GM04503 (cell line): ENCODE results near the gene CEBPA.

ENCODE experiments used
- DNase-seq: peaks from one replicate; pipeline ENCODE4 v3.0.0-alpha.2; 2012; ENCODE audit warnings: low read depth

CEBPA gene

DNA sequence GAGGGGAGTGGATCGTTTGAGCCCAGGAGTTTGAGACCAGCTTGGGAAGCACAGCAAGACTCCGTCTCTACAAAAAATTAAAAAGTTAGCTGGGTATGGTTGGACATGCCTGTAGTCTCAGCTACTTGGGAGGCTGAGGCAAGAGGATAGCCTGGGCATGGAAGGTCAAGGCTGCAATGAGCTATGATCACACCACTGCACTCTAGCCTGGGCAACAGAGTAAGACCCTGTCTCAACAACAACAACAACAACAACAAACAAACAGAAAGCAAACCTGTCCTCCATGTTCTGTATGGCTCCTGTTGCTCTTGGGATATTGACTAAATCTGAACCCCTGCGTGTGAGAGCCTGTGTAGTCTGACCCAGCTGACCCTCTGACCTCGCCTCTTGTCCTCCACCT is 14.9 kb downstream of the CEBPA start:
- DNase-seq, result no peak

DNA sequence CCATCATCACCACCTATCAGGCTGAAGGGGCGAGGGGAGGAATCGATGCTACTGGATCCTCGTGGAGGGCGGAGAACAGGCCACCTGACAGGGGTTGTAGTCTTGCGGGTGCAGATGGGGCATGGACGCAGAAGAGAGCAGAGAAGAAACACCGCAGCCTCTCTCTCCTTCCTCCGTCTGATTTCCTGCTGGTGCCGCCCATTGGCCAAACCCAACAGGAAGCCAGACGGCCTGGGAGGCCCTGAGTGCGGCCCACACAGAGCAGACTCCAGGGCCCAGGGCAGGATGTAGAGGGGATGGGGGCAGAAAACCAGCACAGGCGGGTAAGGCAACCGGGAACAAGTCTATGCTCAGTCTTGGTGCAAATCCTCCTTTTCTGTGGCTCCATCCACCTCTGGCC is 15.4 kb downstream of the CEBPA start:
- no peak for DNase-seq

DNA sequence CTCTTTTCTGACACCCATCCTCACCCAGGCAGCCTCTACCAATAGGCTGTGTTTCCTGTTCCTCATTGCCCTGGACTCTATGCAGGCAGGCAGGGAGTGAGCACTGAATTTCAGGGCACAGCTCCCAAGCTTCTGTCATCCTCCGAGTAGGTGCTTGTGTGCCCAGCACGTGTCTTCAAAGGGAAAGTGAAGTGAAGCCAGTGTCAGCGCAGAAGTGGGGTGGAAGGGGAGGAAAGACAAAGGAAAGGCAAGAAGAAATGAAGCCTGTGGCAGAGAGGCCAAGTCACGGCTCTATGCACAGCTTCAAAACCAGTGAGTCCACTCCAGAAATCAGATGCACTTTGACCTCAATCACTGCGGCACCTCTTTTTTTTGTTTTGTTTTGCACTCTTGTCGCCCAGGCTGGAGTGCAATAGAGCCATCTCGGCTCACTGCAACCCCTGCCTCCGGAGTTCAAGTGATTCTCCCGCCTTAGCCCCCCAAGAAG is 16.9 kb downstream of the CEBPA start:
- DNase-seq, result no peak

DNA sequence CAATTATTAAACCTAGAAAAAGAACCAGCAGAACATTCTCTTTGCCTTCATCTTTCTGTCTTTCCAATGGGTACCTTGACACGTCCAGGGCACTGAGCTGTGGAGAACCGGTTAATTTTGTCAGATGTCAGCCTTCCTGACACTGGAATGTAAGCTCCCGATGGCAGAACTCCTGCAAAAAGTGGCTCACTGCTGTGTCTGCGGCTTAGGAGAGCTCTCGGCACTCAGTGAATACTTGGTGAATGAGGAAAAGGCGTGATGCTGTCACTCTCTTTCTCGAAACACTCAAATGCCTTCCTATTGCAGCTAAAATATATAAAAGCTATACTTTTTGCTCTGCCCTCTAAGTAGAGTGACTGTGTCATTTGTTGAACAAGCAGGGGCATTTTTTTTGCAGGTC is 17.6 kb downstream of the CEBPA start:
- no peak for DNase-seq

DNA sequence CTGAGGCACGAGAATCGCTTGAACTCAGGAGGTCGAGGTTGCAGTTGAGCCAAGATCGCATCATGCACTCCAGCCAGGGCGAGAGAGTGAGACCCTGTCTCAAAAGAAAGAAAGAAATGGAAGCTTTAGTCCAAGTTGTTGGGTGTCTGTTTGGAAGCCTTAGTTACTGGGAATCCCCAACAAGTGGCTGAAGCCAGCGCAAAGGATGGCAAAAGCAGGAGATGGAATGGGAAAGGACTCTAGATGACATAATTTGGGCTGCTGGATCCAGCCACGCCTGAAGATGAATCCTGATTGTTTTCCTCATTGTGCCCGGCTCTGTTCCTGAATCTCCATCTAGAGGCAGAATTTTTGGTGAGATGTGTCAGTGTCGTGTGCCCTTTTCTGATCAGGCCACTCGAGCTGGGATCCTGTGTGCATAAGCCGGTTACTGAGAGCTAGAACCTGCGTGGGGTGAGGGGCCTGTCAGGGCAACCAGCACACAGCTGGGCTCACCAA is 18.1 kb downstream of the CEBPA start:
- no peak for DNase-seq

DNA sequence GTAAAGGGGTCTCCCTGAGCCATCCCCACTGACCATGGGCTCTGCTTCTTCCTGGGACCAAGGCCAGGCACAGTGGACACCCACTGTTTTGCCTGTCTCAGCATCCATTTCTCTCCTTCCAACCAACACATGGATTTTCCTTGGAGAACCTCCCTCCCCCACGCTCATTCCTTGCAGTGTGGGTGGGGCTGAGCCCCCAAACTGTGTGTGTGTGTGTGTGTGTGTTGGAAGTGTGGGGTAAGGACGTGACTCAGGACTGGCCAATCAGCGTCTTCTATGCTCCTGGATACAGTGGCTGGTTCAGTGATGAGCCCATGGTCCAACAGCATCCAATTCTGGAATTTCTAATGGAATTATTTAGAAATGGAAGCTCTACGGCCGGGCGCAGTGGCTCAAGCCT is 18.7 kb downstream of the CEBPA start:
- no peak for DNase-seq

DNA sequence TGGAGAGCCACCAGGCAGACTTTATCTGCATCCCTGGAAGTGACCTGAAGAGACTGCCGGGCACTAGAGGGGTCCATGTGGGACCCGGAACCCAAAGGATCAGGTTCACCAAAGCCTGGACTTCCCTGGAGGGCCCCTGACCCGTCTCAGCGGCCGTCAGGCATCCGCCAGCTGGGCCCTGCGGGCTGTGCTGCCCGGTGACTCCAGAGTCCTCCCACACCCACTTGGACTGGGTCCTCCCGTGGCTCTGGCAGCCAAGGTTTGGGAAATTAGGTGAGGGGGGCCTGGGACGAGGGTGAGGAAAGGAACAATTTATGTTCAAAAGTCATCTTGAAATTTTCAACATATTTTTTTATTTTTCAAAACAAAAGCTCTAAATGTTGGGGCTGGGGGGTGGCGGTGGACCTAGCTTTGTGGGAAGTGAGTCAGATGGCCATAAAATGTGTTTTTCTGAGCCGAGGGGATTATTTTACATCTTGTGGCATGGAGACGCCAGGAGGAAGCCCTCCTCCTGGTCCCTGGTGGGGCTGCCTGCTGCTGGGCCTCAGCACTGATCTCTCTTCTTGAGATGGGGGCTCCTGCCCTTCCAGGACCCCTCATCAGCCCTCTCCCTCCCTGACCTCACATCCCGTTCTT is 20.2 kb downstream of the CEBPA start:
- no peak for DNase-seq

DNA sequence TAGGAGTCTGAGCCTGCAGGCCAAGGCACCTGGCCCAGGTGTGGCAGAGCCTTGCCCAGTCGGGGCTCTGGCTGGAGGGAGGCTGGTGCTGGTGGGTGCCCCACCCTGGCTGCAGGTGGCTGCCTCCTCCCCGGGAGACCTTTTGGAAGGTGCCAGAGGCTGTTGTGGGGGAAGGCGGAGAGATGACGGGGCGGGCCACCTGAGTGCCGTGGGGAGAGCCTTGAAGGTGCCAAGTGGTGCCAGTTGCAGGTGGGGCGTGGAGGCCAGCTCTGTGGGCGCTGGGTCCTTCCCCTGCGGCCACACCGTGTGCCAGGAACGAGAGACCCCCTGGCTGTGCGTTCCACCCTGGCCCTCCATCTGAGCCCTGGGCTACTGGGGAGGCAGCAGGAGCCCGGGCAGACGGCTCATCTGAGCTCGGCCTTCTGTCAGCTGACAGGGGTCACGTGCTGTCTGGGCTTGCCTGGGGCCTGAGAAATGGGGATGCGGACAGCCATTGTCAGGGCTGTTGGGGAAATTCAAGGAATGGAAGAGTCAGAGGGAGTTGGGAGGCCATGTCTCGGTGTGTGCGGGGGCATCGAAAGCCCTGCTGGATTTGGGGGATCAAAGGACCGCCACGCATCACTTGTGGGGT is 20.9 kb downstream of the CEBPA start:
- DNase-seq, result no peak

DNA sequence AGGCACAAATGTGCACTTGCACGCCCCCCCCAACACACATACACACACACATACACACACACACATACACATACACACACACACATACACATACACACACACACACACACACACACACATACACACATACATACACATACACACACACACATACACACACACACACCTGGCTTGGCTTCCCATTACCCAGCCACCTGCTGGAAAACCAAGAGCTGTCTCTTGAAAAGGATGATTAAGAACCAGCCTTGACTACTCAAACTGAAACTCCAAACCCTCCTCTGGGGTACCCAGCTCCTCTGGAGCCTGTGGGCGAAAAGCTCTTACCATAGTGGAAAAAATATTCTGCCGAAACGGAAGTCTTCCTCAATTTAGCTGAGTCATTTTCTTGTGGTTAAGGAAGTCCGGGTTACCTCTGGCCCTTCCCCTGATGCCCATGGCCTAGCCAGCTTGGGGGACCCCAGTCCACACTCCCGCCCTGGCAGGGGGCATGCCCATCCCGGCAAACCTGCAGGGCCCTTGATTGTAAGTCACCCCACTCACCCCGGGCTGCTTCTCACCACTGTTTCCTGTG is 21.9 kb downstream of the CEBPA start:
- no peak for DNase-seq

DNA sequence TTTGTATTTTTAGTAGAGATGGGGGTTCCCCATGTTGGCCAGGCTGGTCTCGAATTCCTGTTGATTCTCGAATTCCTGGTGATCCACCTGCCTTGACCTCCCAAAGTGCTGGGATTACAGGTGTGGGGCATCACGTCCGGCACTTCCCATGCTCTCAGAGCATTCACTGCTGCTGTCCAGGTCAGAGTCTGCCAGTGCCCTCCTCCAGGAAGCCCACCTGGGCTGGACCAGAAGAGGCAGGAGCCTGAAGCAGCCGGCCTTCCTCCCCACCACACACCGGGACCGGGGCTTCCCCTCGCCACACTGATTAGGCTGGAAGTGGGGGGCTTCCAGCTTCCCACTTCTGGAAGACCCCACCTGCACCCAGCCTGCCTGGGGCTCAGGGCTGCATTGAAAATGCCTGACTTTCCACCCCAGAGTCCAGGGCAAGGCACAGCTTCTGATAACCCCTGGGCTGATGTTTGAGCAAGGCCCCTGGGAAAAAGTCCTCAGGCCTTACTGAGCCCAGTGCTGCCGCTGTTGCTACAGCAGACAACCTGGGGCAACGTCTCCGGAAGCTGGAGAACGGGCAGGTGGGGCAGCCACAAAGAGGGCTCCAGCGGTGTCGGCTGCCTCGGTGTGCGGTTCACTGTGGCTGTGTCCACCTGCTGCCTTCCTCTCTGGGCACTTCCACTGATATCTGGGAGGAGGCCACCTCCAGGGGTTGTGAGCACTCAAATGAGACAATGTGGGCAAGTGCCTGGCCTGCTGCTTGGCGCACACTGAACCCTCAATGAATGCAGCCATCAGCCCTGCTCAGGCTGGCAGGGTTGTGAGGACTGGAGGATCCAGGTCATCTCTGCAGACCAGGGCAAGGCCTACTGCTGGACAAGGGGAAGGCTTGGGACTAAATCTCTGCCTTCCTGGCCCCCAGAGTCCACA is 22.6 kb downstream of the CEBPA start:
- DNase-seq, result no peak

DNA sequence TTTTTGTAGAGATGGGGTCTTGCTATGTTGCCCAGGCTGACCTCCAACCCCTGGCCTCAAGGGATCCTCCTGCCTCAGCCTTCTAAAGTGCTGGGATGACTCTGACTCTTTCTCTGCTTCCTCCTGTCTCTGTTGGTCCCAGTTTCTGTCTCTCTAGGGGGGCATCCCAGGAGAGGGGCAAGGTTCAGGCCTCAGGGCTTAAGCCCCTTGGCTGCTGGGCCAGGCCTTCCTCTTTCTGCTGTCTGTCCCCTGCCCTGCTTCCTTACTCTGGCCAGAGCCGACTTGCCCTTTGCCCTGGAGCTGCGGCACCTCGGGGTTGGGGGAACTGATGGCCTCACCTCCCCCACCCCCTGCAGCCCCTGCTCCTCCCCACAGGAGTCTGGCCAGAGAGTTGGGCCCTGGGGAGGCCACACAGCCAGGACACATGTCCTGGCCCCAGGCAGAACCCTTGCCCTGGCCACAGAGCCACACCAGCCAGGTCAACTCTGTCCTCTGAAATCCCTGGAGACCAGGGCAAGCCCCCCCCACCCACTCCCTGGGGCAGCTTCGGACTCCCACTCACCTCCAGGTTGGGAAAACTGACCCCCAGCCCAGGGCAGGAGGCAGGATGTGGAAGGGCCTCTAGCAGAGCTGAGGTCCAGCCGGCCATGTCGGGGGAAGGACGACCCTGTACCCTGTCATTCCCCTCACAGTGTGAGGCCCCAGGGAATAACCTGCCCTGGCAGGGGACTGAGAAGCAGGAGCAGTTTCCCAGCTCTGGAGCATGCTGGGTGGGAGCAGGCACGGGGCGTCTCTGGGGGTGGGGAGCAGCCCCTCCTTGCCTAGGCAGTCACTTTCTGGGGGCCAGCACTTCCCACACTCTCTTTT is 23.7 kb downstream of the CEBPA start:
- DNase-seq, result no peak

DNA sequence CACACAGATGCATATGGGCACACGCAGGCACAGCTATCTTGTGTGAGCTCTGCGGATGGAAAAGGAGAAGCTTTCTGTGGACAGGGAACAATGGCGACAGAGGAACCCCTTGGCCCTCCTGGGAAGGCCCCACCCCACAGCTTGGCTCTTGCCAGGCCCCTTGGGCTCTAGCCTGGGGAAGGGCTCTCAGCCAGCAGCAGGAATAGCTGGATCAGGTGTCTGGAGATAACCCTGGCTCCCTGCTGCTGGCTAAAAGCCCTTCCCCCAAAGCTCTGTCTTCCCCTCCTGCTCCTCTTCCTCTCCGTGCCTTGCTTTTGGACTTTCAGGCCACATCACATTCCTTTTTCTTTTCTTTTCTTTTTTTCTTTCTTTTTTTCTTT is 24.3 kb downstream of the CEBPA start:
- no peak for DNase-seq

DNA sequence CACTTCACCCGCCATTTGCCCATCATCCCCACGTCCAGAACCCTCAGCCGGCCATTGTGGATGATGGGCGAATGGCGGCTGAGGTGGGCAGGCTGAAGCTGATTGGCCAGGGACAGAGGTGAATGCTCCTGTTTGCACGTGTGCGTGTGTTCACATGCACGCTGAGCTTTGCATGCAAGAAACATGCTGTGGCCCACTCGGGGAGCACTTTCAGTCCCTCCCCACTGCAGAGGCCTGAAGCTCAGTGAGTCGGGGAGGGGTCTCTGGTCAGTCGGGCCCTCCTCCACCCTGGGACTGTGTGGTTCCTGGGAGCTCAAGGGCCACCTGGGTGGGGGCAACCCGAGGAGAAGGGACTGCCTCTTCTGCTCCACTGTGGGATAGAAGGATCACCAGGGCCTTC is 24.9 kb downstream of the CEBPA start:
- DNase-seq, result no peak

DNA sequence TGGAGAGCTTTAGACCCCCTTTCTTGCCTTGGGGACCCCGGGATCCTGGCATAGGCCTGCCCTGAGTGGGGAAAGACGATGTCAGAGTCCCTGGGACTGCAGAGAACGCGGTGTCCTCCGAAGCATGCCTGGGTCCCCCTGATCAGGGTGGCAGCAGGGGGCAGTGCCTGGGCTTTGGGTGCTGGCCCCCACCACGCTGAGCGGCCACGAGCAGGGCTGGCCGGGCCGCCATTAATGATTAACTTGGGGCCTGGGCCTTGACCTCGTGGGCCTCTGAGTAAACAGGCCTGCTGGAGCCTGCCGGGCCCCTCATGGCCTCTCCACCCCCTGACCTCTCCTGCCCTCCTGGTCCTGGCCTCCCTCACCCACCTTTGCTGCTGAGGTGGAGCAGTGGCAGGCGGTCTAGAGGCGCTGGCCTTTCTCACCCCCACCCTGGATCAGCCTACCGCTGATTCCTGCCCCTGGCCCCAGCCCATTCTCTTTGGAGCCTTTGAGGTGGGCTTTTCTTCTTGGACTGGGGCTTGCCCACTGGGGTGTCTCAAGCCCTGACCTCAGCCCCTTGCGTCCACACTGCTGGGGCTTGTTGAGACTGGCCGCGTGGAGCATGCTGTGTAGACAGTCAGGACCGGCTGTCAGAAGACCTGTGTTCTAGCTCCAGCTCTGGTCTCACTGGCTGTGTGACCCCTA is 26.3 kb downstream of the CEBPA start:
- DNase-seq, result no peak

DNA sequence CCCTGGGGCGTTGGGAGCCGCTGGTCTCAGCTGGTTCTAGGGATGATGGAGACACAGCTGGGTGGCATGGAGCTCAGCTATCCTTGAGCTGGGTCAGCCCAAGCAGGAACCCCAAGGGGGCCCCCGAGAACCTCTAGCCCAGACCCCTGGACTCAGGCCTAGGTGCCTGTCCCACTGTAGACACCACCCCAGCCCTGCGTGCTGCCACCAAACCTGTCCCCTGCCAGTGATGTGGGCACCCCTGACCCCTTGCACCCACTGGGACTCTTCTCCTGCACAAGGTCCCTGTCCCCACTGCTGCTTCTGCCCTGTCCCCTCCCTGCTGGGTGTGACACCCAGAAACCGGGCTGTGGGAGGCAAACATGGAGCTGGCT is 26.8 kb downstream of the CEBPA start:
- no peak for DNase-seq

DNA sequence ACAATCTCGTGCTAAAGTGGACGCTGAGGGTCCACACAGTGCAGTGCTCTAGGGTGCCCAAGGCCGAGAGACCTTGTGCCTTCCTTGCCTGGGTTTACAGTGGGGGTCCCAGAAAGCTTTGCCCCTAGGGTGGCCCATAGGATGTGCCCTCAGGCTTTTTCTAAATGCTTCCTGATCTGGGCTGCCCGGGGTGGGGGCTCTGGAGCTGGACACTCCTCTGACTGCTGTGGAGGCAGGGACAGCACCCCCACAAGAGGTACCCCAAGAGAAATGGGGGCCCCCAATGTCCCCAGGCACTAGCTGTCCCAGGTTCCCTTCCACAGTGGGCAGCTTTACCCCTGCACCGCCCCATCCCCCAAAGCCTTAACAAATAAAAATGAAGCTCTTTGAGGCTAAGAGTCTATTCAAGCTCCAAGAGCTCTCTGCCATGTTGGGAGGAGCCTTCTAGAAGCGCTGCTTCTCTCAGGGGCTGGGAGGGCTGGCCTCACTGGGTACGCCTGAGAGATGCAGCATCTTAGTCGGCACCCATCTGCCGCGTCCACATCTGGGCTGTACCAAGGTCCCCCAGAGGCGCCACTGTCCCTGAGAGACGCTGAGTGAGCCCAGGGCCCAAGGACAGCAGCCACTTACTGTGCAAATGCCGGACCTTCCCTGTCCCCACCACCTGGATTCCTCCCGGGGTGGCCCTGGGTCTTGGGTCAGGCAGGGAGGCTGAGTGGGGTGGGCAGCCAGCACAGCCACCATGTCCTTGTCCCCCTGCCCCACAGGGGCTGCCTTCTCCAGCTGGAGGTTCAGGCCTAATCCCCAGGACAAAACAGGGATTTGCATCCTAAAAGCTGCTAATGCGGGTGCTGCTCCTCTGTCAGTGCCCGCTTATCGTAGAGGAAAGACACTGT is 27.4 kb downstream of the CEBPA start:
- no peak for DNase-seq

DNA sequence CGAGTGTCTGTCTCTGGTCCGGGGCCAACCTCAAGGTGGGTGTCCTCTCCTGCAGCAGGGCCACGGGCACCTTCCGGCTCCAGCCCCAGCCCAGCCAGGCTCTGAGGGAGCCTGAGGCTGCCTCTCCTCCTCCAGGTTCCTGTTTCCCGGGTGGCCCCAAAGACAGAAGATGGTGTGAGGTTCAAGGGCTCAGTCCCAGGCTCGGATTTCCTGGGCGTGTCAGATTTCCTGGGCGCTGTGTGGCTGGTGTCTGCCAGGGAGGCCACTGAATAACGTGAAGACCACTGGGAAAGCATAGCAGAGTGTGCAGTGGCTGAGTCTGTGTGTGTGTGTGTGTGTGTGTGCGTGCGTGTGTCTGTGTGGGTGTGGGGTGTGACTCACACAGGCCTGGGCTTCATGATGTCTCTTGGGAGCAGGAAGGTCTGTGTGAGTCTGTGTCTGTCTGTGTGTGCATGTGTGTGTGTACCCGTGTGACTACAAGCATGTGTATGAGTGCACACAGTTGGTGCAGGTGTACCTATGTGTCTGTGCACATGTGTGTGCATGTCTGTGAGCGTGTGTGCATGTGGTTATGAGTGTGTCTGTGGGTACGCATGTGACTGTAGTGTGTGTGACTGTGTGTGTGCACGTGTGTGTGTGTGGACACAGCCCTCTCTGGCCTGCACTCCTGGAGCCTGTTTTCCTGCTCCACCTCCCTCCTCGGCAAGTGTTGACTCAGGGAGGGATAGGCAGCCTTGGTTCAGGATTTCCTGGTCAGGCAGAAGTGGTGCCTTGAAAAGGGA is 28.3 kb downstream of the CEBPA start:
- peak; percentile 74 for DNase-seq

DNA sequence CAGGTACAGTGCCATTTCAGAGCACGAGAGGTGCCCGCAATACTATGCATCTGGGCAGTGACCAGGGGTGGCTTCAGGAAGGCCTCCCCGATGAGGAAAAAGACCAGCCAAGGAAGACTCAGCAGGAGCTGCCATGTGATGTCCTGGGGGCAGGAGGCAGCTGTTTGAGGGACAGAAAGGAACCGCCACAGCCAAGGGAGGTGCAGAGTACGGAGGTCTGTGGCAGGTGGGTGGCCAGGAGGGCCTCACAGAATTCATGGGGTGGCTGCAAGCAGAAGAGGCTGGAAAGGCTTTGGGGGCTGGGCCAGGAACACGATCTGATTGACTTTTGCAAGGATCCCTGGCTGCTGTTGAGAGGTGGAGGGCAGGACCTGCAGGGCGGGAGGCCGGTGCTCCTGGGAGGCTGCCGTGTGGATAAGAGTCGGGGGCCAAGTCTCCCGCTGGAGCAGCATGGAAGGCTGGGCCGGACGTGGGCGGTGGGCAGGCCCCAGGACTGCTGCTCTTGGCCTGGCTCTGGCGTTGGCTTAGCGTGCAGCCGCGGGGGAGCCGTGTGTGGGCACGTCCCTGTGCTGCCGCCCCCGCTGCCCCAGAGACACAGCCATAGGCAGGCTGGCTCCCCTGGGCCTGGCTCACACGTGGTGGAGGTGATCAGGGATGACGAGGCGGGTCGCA is 29.1 kb downstream of the CEBPA start:
- no peak for DNase-seq
